KMS-11 (cell line): ENCODE data around the gene EEF1AKMT3.

Experiments
- H2AFZ ChIP-seq: fragments of 200-600 bp; sonication (generic); 2 replicates; pipeline ENCODE4 v1.6.1; 2016; ENCODE audit warnings: antibody characterized with exemption, mixed run types, low read depth
- H3K27ac ChIP-seq: fragments of 200-600 bp; sonication (generic); 2 replicates; pipeline ENCODE4 v1.6.1; 2016; ENCODE audit warnings: mild to moderate bottlenecking, mixed run types
- H3K27me3 ChIP-seq: fragments of 200-600 bp; sonication (generic); 2 replicates; pipeline ENCODE4 v1.6.1; 2017; ENCODE audit warnings: mild to moderate bottlenecking, low read depth, mixed run types, moderate library complexity; ENCODE audit not compliant: insufficient read depth
- H3K36me3 ChIP-seq: fragments of 200-600 bp; sonication (generic); 2 replicates; pipeline ENCODE4 v1.6.1; 2017; ENCODE audit warnings: mild to moderate bottlenecking, mixed run types; ENCODE audit not compliant: insufficient read depth
- H3K4me1 ChIP-seq: fragments of 200-600 bp; sonication (generic); 2 replicates; pipeline ENCODE4 v1.6.1; 2016; ENCODE audit warnings: mild to moderate bottlenecking, low read depth, mixed run types; ENCODE audit not compliant: poor library complexity, severe bottlenecking
- H3K4me2 ChIP-seq: fragments of 200-600 bp; sonication (generic); 2 replicates; pipeline ENCODE4 v1.7.0; 2016; ENCODE audit warnings: mild to moderate bottlenecking, mixed run types
- H3K4me3 ChIP-seq: fragments of 200-600 bp; sonication (generic); IDR thresholded peaks from 2 replicates; pipeline ENCODE4 v1.6.1; 2017; ENCODE audit warnings: low read depth, low read length, mixed read lengths; ENCODE audit not compliant: insufficient read depth
- H3K79me2 ChIP-seq: fragments of 200-600 bp; sonication (generic); 2 replicates; pipeline ENCODE4 v1.6.1; 2016; ENCODE audit warnings: low read depth, mixed run types; ENCODE audit not compliant: insufficient read depth
- H3K9ac ChIP-seq: fragments of 200-600 bp; sonication (generic); 2 replicates; pipeline ENCODE4 v1.6.1; 2016; ENCODE audit warnings: mild to moderate bottlenecking, mixed run types
- H4K20me1 ChIP-seq: fragments of 200-600 bp; sonication (generic); 2 replicates; pipeline ENCODE4 v1.6.1; 2016; ENCODE audit warnings: mild to moderate bottlenecking, mixed run types; ENCODE audit not compliant: insufficient read depth
- TF ChIP-seq, protein P1 (sequence below): fragments of 200-600 bp; sonication (generic); conservative IDR thresholded peaks from 2 replicates; pipeline ENCODE4 v1.6.1; 2017; ENCODE audit warnings: low read depth, mild to moderate bottlenecking, antibody characterized with exemption, low read length, moderate library complexity, mixed read lengths

Gene EEF1AKMT3

DNA sequence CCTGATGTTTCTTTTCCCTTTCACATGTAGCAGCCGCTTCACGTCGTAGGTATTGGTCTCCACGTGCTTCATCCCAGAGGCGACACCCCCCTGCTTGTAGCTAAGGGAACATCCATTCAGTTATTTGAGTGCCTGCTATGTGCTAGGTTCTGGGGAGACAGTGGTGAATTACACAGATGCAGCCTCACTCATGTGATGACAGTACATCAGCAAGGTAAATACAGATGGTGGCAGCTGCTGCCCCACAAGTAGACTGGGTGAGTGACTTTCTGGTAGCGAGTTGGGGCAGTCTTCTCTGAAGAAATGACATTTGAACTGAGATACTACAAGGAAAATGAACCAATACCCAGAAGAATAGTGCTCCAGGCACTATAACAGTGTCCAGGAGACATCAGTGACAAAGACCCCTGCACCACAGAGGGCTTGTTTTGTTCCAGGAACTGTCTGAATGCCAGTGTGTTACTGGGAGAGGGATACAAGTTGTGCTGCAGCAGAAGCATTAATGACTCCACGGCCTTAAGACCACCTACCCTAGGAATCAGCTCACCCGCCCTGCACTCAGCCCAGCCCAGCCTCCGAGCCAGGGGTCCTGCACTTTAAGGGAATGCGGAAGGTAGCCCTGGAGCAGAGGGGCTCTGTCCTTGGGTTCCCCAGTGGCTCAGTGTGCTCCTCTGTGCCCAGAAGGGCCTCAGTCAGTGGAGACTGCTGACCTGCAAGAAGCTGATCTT is 38.8 kb downstream of the EEF1AKMT3 start:
- Histone ChIP-seq H3K4me3 (no peak overlapping the region), H3K36me3 (no peaks in the 10 kb centered on the region), H3K9ac (no peak overlapping the region), H3K4me1 (no peaks in the 10 kb centered on the region), H3K4me2 (no peak overlapping the region), H2AFZ (no peak overlapping the region), H3K79me2 (no peaks in the 10 kb centered on the region), H4K20me1 (no peaks in the 10 kb centered on the region), H3K27ac (no peak overlapping the region), H3K27me3 (no peaks in the 10 kb centered on the region)
- TF ChIP-seq, protein P1, sequence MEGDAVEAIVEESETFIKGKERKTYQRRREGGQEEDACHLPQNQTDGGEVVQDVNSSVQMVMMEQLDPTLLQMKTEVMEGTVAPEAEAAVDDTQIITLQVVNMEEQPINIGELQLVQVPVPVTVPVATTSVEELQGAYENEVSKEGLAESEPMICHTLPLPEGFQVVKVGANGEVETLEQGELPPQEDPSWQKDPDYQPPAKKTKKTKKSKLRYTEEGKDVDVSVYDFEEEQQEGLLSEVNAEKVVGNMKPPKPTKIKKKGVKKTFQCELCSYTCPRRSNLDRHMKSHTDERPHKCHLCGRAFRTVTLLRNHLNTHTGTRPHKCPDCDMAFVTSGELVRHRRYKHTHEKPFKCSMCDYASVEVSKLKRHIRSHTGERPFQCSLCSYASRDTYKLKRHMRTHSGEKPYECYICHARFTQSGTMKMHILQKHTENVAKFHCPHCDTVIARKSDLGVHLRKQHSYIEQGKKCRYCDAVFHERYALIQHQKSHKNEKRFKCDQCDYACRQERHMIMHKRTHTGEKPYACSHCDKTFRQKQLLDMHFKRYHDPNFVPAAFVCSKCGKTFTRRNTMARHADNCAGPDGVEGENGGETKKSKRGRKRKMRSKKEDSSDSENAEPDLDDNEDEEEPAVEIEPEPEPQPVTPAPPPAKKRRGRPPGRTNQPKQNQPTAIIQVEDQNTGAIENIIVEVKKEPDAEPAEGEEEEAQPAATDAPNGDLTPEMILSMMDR, result no peak

DNA sequence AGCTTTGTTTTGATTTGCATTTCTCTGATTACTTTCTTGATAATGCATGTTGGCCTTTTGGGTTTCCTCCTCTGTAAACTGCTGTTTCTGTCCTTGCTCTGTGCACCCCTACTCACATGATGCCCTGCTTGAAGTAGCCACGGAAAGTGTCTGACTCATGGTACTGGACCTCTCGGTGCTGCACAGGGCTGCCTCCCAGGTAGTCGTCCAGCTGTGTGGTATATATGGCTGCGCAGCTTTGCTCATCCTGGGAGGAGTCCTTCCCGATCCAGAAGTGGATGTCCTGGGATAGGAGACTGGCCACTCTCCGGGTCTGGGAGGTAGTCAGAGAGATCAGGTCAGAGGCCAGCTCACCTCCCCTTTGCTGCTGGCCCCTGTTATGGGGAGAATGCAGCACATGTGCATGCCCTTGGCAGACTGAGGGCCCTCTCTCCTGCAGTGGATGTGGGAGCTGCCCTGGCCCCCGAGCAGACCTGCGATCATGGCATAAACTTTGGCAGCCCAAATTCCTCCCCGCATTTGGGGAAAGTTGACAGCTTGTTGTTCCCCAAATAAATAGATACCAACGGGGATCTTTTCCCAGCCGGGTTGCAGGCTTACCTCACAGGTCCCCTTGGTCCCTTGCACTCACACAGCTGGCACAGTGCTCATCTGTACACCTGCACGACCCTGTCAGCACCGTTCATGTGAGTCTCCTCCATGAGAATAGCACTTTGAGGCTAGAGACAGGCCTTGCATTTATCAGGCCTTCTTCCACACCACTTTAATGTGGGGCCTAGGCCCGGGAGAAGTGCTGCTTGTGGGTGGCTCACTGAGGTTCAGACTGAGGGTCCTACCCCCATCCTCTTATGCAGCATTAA is 40.9 kb downstream of the EEF1AKMT3 start:
- H3K4me2 ChIP-seq, result no peak overlapping the region
- no peak overlapping the region for H3K27ac ChIP-seq
- H3K36me3 ChIP-seq, result no peaks in the 10 kb centered on the region
- no peaks in the 10 kb centered on the region for H4K20me1 ChIP-seq
- no peaks in the 10 kb centered on the region for H3K79me2 ChIP-seq
- TF ChIP-seq, protein P1, result no peak
- H3K4me3 ChIP-seq, result no peak overlapping the region
- no peak overlapping the region for H3K9ac ChIP-seq
- H3K4me1 ChIP-seq, result no peaks in the 10 kb centered on the region
- H3K27me3 ChIP-seq, result no peaks in the 10 kb centered on the region
- H2AFZ ChIP-seq, result no peak overlapping the region

DNA sequence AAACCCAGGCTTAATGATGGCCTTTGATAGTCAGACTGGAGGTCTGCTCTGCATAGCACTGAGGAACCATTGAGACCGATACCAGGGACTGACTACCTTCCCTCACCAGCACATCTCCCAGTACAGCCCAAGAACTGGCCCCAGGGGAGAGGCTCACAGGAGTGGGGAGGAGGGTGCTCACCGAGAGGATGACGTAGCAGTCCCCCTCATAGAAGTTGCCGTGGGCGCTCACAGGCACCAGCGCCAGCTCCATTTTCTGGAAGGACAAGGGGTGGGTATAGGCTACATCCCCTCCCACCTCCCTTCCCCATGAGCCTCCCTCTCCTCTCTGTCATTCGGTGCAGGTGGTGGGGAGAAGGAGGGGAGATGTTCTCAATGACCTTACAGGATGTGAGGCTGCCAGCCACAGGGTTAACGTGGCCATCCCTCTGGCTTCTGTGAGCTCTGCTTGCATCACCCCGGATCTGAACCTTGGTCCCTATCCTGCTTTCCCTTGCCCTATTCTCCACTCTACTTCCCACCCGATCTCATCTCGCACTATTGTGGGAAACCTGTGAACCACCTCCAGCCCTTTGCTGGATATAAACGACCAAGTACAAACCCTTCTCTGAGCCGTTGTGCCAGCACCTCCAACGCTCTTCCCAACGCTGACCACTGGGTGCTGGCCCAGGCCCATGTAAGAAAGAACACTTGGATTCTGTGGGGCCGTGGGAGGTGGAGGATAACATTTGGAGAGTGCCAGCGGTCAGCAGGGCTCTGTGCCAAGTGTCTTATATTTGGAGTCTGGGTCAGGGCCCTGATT is 41.8 kb downstream of the EEF1AKMT3 start:
- Histone ChIP-seq H2AFZ (no peak overlapping the region), H4K20me1 (no peaks in the 10 kb centered on the region), H3K4me1 (no peaks in the 10 kb centered on the region), H3K4me3 (no peak overlapping the region), H3K27me3 (no peaks in the 10 kb centered on the region), H3K4me2 (no peak overlapping the region), H3K9ac (no peak overlapping the region), H3K36me3 (no peaks in the 10 kb centered on the region), H3K27ac (no peak overlapping the region), H3K79me2 (no peaks in the 10 kb centered on the region)
- TF ChIP-seq, protein P1, result no peak

DNA sequence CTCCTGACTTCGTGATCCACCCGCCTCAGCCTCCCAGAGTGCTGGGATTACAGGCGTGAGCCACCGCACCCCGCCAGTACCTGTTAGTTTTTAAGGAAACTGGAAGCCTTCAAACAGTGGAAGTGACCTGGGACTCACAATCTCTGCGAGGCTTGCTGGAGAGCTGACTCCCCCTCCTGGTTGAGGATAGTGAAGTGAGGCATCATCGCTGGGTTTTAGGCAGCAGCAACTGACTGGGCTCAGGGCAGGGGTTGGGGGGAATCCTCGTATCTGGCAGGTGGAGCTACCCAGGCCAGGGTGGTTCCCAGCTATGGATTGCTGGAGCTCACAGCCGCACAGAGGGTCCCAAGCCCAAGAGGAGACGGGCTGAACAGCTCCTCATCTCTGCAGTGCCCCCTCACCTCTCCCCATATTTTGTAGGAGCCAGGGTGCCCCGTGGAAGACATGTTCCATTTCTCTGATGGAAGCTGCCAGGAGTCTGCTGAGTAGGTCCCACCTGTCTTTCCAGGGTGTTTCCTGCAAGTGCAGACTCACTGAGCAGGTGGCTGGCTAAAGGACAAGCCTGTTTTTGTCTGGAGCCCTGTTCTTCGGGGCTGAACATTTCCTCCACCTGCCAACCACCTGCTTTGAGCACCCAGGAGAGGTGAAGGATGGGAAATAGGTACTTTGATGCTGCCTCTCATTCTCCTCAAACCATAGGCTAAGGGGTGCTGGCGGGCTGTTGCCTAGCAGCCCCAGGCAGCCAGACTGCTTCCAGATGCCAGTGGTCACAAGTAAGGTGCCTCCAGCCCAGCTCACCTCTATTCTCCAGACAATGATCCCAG is 43.0 kb downstream of the EEF1AKMT3 start:
- TF ChIP-seq, protein P1, result no peak
- no peaks in the 10 kb centered on the region for H3K4me1 ChIP-seq
- H3K79me2 ChIP-seq, result no peaks in the 10 kb centered on the region
- H2AFZ ChIP-seq, result no peak overlapping the region
- H3K9ac ChIP-seq, result no peak overlapping the region
- no peaks in the 10 kb centered on the region for H4K20me1 ChIP-seq
- no peak overlapping the region for H3K4me3 ChIP-seq
- no peak overlapping the region for H3K4me2 ChIP-seq
- H3K27me3 ChIP-seq, result no peaks in the 10 kb centered on the region
- H3K36me3 ChIP-seq, result no peaks in the 10 kb centered on the region
- no peak overlapping the region for H3K27ac ChIP-seq
